H1 (cell line): Measurements from ENCODE around the gene PIMREG. TPM values are rescaled to one million over a fixed set of nuclear protein-coding genes. Genes with fewer than 3 reads are reported as not detected.
A peak's percentile ranks its signal among the peaks of the same experiment; 100 is the strongest.

ENCODE experiments used
- CTCF ChIA-PET: fragments of 300-600 bp; sonication (Branson Sonifier 250); formaldehyde crosslinking; loops from one replicate; lab custom pipeline; 2021; ENCODE audit not compliant: partially characterized antibody; lab: Charles Lee
- POLR2A ChIA-PET: fragments of 300-600 bp; sonication (Branson Sonifier 250); formaldehyde crosslinking; loops from one replicate; lab custom pipeline; 2021; ENCODE audit warnings: inconsistent platforms; ENCODE audit not compliant: partially characterized antibody; lab: Charles Lee
- DNase-seq, 2 experiments: peaks; one replicate each; pipeline versions ENCODE4 v3.0.0 to v3.0.0-alpha.2; 2010 to 2022; ENCODE audit warnings: low spot score in 2 of 2, low read depth in 1 of 2, mixed read lengths in 1 of 2
- FAIRE-seq: peaks from 2 replicates; lab custom pipeline; 2011; peaks lifted over from hg19 to GRCh38; lab: Jason Lieb, UNC
- H2AFZ ChIP-seq: 2 replicates; pipeline ENCODE4 v1.8.1; 2012; ENCODE audit warnings: low read length, inconsistent platforms
- H2AK5ac ChIP-seq: 2 replicates; pipeline ENCODE4 v1.6.1; 2013; ENCODE audit warnings: low read depth, low read length
- H2BK120ac ChIP-seq: replicated peaks from 2 replicates; pipeline ENCODE3; 2013; ENCODE audit warnings: low read depth, low read length, inconsistent platforms
- H2BK12ac ChIP-seq: 2 replicates; pipeline ENCODE4 v1.6.1; 2013; ENCODE audit warnings: low read depth, low read length
- H2BK15ac ChIP-seq: 2 replicates; pipeline ENCODE4 v1.6.1; 2013; ENCODE audit warnings: low read length
- H2BK20ac ChIP-seq: 2 replicates; pipeline ENCODE4 v1.6.1; 2013; ENCODE audit warnings: low read length
- H2BK5ac ChIP-seq: 2 replicates; pipeline ENCODE4 v1.6.1; 2013; ENCODE audit warnings: low read depth, low read length
- H3K14ac ChIP-seq: 2 replicates; pipeline ENCODE4 v1.6.1; 2013; ENCODE audit warnings: inconsistent platforms; ENCODE audit not compliant: insufficient read length
- H3K18ac ChIP-seq: 2 replicates; pipeline ENCODE4 v1.6.1; 2013; ENCODE audit warnings: low read length; ENCODE audit errors: extremely low read depth
- H3K23ac ChIP-seq: 2 replicates; pipeline ENCODE4 v1.6.1; 2013; ENCODE audit warnings: inconsistent platforms; ENCODE audit not compliant: insufficient read length
- H3K23me2 ChIP-seq: 2 replicates; pipeline ENCODE4 v1.6.1; 2013; ENCODE audit warnings: low read depth, low read length
- H3K27ac ChIP-seq: 2 replicates; pipeline ENCODE4 v1.6.1; 2011; ENCODE audit warnings: low read depth, low read length, inconsistent platforms
- H3K27me3 ChIP-seq, 4 experiments: replicated peaks in 1 of 4; 1 replicate in 1 of 4; 2 replicates in 3 of 4; pipeline versions ENCODE4 v1.6.1 to v1.8.1; 2011 to 2013; ENCODE audit warnings: low read length in 3 of 4, mild to moderate bottlenecking in 3 of 4, inconsistent platforms in 2 of 4, mixed read lengths in 2 of 4, moderate library complexity in 1 of 4; ENCODE audit not compliant: control insufficient read depth in 3 of 4, insufficient read depth in 3 of 4; ENCODE audit errors: extremely low read depth in 1 of 4
- H3K36me3 ChIP-seq, 4 experiments: 2 replicates each; pipeline versions ENCODE4 v1.6.1 to v1.8.1; 2011 to 2013; ENCODE audit warnings: mild to moderate bottlenecking in 4 of 4, low read length in 3 of 4, moderate library complexity in 2 of 4, control low read depth in 1 of 4, inconsistent platforms in 1 of 4; ENCODE audit not compliant: insufficient read depth in 4 of 4, control insufficient read depth in 2 of 4
- H3K4ac ChIP-seq: replicated peaks from 2 replicates; pipeline ENCODE3; 2013; ENCODE audit warnings: low read length, low read depth, mixed read lengths, inconsistent platforms; ENCODE audit not compliant: insufficient read length
- H3K4me1 ChIP-seq, 4 experiments: replicated peaks in 1 of 4; 1 replicate in 1 of 4; 2 replicates in 3 of 4; pipeline versions ENCODE4 v1.6.1 to v1.8.1; 2011 to 2013; ENCODE audit warnings: low read length in 3 of 4, inconsistent platforms in 2 of 4, mixed read lengths in 1 of 4; ENCODE audit not compliant: insufficient read depth in 4 of 4, control insufficient read depth in 3 of 4
- H3K4me2 ChIP-seq, 2 experiments: 2 replicates each; pipeline versions ENCODE4 v1.6.1 to v1.8.1; 2011 to 2013; ENCODE audit warnings: low read depth in 2 of 2, low read length in 2 of 2, control low read depth in 1 of 2, inconsistent platforms in 1 of 2, mild to moderate bottlenecking in 1 of 2; ENCODE audit not compliant: insufficient read depth in 1 of 2
- H3K4me3 ChIP-seq, 4 experiments: fragments of 200-600, 300-600 bp in 1 of 4; sonication (generic), shearing (Covaris generic), sonication (Bioruptor Twin) in 1 of 4; 2 replicates each; pipeline versions ENCODE4 v1.5.1 to v1.8.1; 2011 to 2016; ENCODE audit warnings: low read length in 4 of 4, low read depth in 3 of 4, control low read depth in 2 of 4, inconsistent platforms in 2 of 4, mild to moderate bottlenecking in 2 of 4, mixed read lengths in 1 of 4, moderate library complexity in 1 of 4; ENCODE audit not compliant: insufficient read depth in 2 of 4; ENCODE audit errors: extremely low read depth in 1 of 4
- H3K56ac ChIP-seq: replicated peaks from 2 replicates; pipeline ENCODE3; 2013; ENCODE audit warnings: low read depth, mild to moderate bottlenecking, mixed read lengths, low read length, inconsistent platforms; ENCODE audit not compliant: insufficient read length
- H3K79me1 ChIP-seq: 2 replicates; pipeline ENCODE4 v1.6.1; 2013; ENCODE audit warnings: low read depth, low read length, control low read depth
- H3K79me2 ChIP-seq, 2 experiments: 2 replicates each; pipeline versions ENCODE4 v1.6.1 to v1.8.1; 2012 to 2013; ENCODE audit warnings: low read length in 2 of 2, mild to moderate bottlenecking in 2 of 2, inconsistent platforms in 1 of 2; ENCODE audit not compliant: insufficient read depth in 2 of 2, control insufficient read depth in 1 of 2
- H3K9ac ChIP-seq, 4 experiments: replicated peaks in 1 of 4; 1 replicate in 1 of 4; 2 replicates in 3 of 4; pipeline versions ENCODE4 v1.6.1 to v1.8.1; 2011 to 2013; ENCODE audit warnings: low read depth in 3 of 4, low read length in 3 of 4, control low read depth in 2 of 4, mild to moderate bottlenecking in 2 of 4, moderate library complexity in 2 of 4, inconsistent platforms in 1 of 4; ENCODE audit errors: extremely low read depth in 1 of 4
- H3K9me3 ChIP-seq, 2 experiments: 2 replicates each; pipeline versions ENCODE4 v1.6.1 to v1.8.1; 2012 to 2013; ENCODE audit warnings: mild to moderate bottlenecking in 2 of 2, moderate library complexity in 2 of 2, control low read depth in 1 of 2, inconsistent platforms in 1 of 2, low read depth in 1 of 2, low read length in 1 of 2, mixed read lengths in 1 of 2; ENCODE audit not compliant: insufficient read depth in 2 of 2
- H4K20me1 ChIP-seq, 2 experiments: replicated peaks in 1 of 2; 2 replicates each; pipeline versions ENCODE3 to v1.8.1; 2011 to 2013; ENCODE audit warnings: inconsistent platforms in 2 of 2, low read length in 2 of 2, mild to moderate bottlenecking in 1 of 2; ENCODE audit not compliant: insufficient read depth in 2 of 2, control insufficient read depth in 1 of 2
- H4K5ac ChIP-seq: 2 replicates; pipeline ENCODE4 v1.6.1; 2013; ENCODE audit warnings: low read length, low read depth, mixed read lengths, inconsistent platforms; ENCODE audit not compliant: insufficient read length
- H4K8ac ChIP-seq: 2 replicates; pipeline ENCODE4 v1.8.0; 2013; ENCODE audit warnings: mild to moderate bottlenecking, moderate library complexity, low read length, inconsistent platforms; ENCODE audit not compliant: insufficient read depth; ENCODE audit errors: extremely low read depth
- H4K91ac ChIP-seq: replicated peaks from 2 replicates; pipeline ENCODE3; 2013; ENCODE audit warnings: low read length, mixed read lengths, inconsistent platforms; ENCODE audit not compliant: insufficient read length
- SRF ChIP-seq: IDR thresholded peaks from 2 replicates; pipeline ENCODE4 v1.6.1; 2011; ENCODE audit warnings: mild to moderate bottlenecking, low read depth, low read length, moderate library complexity
- TBP ChIP-seq: IDR thresholded peaks from 2 replicates; pipeline ENCODE4 v1.6.1; 2011; ENCODE audit warnings: low read depth, low read length, improper control_type of control experiment
- WGBS, 2 experiments: shearing (Covaris generic) in 1 of 2; methylation state at CpG; one replicate each; pipeline versions ENCODE4 v1.1.6 to v1.1.7; 2013 to 2015; ENCODE audit warnings: low lambda C conversion rate in 2 of 2, mixed read lengths in 2 of 2, inconsistent platforms in 1 of 2, low coverage in 1 of 2, missing lambda C conversion rate in 1 of 2; ENCODE audit not compliant: insufficient replicate concordance in 2 of 2, insufficient coverage in 1 of 2, insufficient read length in 1 of 2; ENCODE audit errors: extremely low coverage in 1 of 2, missing lambda C conversion rate in 1 of 2; 5-methylcytosine and 5-hydroxymethylcytosine counted together
- polyA plus RNA-seq, 7 experiments: library from polyadenylated mRNA; depleted of rRNA in 3 of 7; stranded (reverse) in 5 of 7; unstranded in 2 of 7; fragments of >200 nt in 5 of 7; fragments of 200-250 nt in 2 of 7; gene quantifications; 1 replicate in 5 of 7; 2 replicates in 1 of 7; 4 replicates in 1 of 7; pipeline versions ENCODE4 v1.2.1 to v1.2.3, GENCODE V29; 2011 to 2013; ENCODE audit warnings: missing spikeins in 2 of 7, mixed read lengths in 2 of 7
- total RNA-seq: library from RNA; stranded (reverse); fragmentation: NEBNext Ultra II Directional; extraction: Animal tissue kit (Norgen Biotek cat#: 25700); gene quantifications from 2 replicates; pipeline ENCODE4 v1.2.1, GENCODE V29; 2021

The PIMREG gene
- total and polyA plus RNA-seq, 2 of the 8 experiments (the other 6 are each of a cell fraction or from before 2014, with no cell fraction given): 133 to 148 TPM

DNA sequence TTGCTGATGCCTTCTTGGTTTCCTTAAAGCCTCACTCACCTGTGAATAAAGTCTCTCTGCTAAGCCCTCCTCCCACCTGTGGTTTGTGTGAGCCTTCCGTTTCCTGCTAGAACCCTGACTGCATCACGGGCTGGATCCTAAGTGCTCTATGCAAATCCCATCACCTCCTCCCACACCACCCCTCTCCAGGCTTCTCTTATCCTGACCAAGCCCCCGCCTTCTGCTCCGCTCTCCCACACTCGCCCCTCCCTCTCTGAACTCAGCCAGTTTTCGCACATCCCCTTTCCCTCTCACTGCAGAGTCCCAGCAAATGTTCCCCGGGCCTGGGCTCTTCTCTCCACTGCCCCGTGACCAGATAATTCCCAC is 51.8 kb downstream of the PIMREG start:
- H3K4ac ChIP-seq: no peak overlapping the region
- H3K4me3 ChIP-seq: peak overlapping the region; percentile 21 to 51 (median 40); a peak in 7 of 8 replicates
- no peak overlapping the region for H2BK120ac ChIP-seq
- no peak overlapping the region for H3K56ac ChIP-seq
- no peaks in the 10 kb centered on the region for H3K79me2 ChIP-seq
- POLR2A ChIA-PET: interaction anchor here (1.0 to 1.4 kb wide), 4 partner anchors 10 to 143 kb away, joined by 3 to 5 read pairs (median 3); no protein-coding TSS in a partner anchor
- DNase-seq (peak; percentile 31 to 72), FAIRE-seq (peak; percentile 92)
- H3K14ac ChIP-seq: no peak overlapping the region
- H2AK5ac ChIP-seq: no peak overlapping the region
- TF ChIP-seq SRF (no peak), TBP (0 out of 2 replicates have a peak, but pooled peaks have one; percentile 34)
- peaks cover 4% of the 10 kb centered on the region; the same call in 1 of the 2 replicates for H3K23me2 ChIP-seq
- 0 out of 2 replicates have a peak overlapping the region, but pooled peaks have one; percentile 83 for H2BK15ac ChIP-seq
- H2BK12ac ChIP-seq: no peak overlapping the region
- no peaks in the 10 kb centered on the region for H3K27me3 ChIP-seq
- 10% methylated on average over 8 of the region's 8 CpGs; no CpG with 5 or more reads in 1 of the 2 experiments for WGBS, 2 experiments
- 0 out of 2 replicates have a peak overlapping the region, but pooled peaks have one; percentile 90 for H2BK5ac ChIP-seq
- H2BK20ac ChIP-seq: no peak overlapping the region
- peak overlapping the region; percentile 64 to 80 for H3K4me2 ChIP-seq
- H4K20me1 ChIP-seq: no peaks in the 10 kb centered on the region
- H3K79me1 ChIP-seq: no peaks in the 10 kb centered on the region
- no peak overlapping the region for H3K23ac ChIP-seq
- H3K9me3 ChIP-seq: no peaks in the 10 kb centered on the region
- no peak overlapping the region for H4K8ac ChIP-seq
- H2AFZ ChIP-seq: peak overlapping the region; percentile 66; the same call in 1 of the 2 replicates
- peak overlapping the region; percentile 78 for H4K91ac ChIP-seq
- peak overlapping the region; percentile 81 for H3K18ac ChIP-seq
- CTCF ChIA-PET: interaction anchor here (0.7 to 1.9 kb wide), 12 partner anchors 11 to 697 kb away, joined by 3 to 12 read pairs (median 4); no protein-coding TSS in a partner anchor
- peaks cover 9 to 30% (median 16%) of the 10 kb centered on the region in 4 experiments for H3K4me1 ChIP-seq
- no peaks in the 10 kb centered on the region for H3K36me3 ChIP-seq
- H3K9ac ChIP-seq: no peak overlapping the region
- H3K27ac ChIP-seq: no peak overlapping the region
- no peak overlapping the region for H4K5ac ChIP-seq
